SW480 (cell line): ENCODE results near the gene FBXW8.

ENCODE experiments used
- DNase-seq: peaks from one replicate; pipeline ENCODE4 v3.0.0-alpha.2; 2016; ENCODE audit warnings: low spot score

FBXW8 gene

GRCh38 chr12:116887244-116887643 lies 23.5 kb upstream of the FBXW8 start:
- no peak for DNase-seq

DNA sequence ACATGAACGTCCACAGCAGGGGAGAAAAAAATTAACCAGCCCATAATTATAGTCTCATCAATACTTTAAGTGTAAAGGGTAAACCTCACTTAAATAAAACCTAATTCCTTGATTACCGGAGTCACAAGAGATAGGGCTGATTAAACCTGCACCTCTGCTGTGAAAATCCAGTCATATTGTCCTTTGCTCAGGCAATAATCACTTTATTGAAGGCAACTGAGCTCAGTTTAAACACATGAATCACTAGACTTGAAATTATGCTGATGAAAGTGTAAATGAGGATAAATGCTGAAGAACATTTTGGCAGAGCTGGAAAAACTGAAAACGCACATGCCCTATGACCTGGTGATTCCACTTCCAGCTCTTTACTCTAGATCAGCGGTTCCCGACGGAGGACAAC lies 22.9 kb upstream of the FBXW8 start:
- DNase-seq, result no peak

- no peak for DNase-seq
Observed at GRCh38 chr12:116890330-116890729, 20.4 kb upstream of the FBXW8 start.

DNA sequence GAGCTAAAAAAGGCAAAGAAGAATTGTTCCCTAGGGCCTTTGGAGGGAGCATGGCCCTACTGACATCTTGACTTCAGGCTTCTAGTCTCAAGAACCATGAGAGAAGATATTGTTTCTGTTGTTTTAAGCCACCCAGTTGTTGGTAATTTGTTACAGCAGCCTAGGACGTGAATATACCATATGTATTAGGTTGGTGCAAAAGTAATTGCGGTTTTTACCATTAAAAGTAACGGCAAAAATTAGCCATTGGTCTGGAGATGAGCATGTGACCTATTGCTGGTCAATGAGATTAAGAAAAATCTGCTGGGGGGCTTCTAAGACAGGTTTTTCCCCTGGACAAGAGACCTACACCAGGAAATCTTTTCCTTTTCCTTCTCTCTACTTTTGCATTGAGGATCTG lies 19.7 kb upstream of the FBXW8 start:
- no peak for DNase-seq

DNA sequence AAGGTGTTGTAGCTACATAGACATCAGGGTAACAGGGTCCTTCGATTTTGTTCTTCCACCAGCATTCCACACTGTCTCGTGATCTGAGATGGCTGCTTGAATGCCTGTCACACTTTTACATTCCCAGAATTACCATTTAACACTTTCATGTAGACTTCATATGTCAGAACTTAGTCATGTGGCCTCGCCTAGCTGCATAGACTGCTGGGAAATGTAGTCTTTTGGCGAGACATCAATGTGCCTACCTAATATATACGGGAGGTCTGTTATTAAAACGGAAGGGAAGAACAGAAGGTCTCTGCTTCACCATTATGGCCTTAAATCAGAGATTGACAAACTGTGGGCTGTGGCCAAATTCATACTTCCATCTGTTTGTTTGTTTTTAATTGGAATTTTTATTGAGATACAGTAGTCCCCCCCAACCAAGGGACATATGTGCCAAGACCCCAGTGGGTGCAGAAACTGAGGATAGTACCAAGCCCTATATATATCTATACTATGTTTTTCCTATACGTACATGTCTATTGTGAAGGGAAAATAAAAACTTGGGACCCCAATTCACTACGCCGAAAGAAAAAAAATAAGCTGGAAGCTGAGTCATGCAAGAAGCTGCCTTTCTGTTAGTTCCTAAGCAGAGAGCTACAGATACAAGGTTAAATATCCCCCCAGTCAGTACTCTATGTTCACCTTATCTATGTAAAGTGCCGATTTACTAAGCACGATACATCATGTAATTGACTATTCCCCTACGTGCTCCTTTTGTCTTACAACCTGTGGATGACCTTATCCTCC lies 18.2 kb upstream of the FBXW8 start:
- peak; percentile 44 for DNase-seq

DNA sequence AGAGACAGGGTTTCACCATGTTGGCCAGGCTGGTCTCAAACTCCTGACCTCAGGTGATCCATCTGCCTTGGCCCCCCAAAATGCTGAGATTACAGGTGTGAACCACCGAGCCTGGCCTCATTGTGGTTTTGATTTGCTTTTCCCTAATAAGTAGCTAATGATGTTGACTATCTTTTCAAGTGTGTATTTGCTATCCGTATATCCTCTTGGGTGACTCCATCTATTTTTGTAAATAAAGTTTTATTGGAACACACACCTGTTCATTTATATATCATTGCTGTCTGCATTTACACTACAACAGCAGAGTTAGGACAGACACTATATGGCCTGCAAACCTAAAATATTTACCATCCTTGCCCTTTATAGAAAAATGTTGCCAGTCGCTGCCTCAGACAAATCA lies 15.8 kb upstream of the FBXW8 start:
- no peak for DNase-seq

DNA sequence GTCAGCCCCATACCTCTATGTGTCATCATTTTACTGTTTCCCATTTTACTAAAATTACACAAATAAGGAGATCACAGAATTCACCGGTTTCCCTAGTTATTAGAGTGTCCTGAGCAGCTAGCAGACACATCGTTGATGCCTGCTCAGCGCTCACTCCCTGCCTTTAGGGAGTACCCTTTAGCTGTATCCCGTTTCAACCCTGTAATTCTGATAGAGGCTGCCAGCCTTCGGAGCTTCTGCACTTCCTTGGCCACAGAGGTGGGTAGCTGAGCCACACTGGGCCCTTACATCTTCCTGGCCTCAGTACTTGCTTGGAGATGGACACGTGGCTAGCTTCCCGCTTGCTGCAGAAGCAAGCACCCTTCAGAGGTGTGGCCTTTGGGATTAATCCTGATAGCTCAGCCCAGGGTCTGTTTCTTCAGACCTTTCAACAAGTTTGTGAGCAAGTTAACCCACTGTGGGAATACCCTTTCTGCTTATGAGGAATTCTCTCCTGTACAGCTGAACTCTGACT lies 14.3 kb upstream of the FBXW8 start:
- no peak for DNase-seq

- no peak for DNase-seq
Observed at GRCh38 chr12:116897476-116897875, 13.3 kb upstream of the FBXW8 start.

DNA sequence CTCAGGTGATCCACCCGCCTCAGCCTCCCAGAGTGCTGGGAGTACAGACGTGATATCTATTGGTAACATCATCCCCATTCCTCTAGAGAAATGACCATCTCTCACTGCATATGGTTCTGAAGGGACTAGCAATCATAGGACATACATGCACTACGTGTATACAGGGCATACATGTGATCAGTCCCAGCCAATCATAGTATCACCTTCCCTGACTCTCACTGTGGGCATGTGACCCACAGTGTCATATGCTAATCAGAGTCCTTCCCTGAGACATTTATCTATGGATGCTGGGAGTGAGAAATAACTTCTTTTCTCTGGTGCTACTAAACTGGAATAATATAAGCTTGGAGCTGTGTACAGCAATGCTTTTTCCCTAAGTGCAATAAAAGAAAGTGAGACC lies 12.1 kb upstream of the FBXW8 start:
- no peak for DNase-seq

DNA sequence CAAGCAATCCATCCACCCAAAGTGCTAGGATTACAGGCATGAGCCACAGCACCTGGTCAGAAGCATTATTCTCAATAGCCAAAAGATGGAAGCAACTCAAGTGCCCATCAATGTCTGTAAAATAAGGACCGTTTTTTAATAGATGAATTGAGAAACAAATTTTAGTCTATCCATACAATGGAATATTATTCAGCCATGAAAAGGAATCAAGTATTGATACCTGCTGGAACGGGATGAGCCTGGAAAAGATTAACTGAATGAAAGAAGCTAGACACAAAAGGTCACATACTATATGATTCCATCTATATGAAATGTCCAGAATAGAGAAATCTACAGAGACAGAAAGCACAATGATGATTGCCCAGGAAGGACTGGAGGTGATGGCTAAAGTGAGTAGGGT lies 9.1 kb upstream of the FBXW8 start:
- DNase-seq, result no peak

DNA sequence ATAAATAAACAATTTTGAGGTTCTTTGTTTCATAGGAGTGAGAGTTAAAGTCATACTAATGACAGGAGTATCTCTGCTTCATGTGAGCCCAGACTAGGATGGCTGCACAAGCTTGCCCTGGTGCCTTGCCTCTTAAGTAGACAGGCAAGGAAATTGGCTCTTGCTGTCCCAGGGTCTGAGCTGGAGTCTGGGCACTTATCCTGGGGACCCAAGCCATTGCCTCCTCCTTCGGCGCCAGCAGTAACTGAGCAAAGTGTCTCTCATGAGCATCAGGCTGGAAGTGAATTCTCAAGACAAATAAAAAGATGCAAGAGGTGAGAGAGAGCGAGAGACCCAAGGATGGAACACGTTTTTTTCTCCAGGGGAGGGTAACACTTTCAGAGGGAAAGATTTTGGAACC lies 6.9 kb upstream of the FBXW8 start:
- no peak for DNase-seq

GRCh38 chr12:116906285-116906684 lies 4.5 kb upstream of the FBXW8 start:
- no peak for DNase-seq

DNA sequence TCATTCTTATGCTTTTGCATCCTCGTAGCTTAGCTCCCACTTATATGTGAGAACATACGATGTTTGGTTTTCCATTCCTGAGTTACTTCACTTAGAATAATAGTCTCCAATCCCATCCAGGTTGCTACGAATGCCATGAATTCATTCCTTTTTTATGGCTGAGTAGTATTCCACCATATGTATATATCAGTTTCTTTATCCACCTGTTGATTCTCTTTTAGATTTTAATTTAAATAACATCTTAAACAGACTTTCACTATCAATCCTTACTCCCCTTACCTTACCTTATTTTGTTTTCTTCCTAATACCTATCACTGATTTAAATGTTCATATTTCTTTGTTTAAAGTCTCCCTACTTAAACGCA lies 488 bp upstream of the FBXW8 start:
- no peak for DNase-seq

DNA sequence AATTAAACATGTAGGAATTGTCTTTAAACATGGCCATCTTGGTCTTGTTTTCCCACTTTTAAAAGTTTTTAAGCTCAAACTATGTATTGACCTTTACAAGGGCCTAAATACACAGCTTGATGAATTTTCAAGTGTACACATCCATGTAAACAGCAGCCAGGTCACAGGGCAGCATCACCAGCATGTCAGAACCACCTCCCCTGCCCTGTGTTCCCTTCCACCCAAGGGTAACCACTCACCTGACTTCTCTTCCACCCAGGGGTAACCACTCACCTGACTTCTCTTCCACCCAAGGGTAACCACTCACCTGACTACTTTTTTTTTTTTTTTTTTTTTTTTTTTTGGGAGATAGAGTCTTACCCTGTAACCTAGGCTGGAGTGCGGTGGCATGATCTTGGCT lies 4.6 kb downstream of the FBXW8 start:
- DNase-seq, result no peak

DNA sequence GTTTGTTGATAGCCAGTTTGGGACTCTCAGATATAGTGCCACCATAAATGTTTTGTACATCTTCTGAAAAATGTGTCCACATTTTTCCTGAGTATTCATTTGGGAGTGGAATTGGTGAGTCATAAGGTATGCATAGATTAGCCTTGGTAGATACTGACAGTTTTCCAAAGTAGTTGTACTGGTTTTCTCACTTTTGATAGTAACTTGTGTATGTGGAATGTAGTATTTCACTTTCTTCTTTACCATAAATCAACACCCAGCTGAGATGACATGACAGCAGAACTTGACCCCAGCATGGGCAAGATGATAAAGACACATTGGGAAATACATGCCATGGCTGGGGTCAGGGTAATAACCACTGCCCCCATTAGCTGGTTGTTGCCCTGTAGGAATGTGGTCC lies 5.4 kb downstream of the FBXW8 start:
- peak; percentile 46 for DNase-seq

GRCh38 chr12:116916714-116917114 lies 6.0 kb downstream of the FBXW8 start:
- DNase-seq, result peak; percentile 98

- DNase-seq, result no peak
Observed at GRCh38 chr12:116918464-116918863, 7.7 kb downstream of the FBXW8 start.

GRCh38 chr12:116919247-116919661 lies 8.5 kb downstream of the FBXW8 start:
- DNase-seq, result no peak

DNA sequence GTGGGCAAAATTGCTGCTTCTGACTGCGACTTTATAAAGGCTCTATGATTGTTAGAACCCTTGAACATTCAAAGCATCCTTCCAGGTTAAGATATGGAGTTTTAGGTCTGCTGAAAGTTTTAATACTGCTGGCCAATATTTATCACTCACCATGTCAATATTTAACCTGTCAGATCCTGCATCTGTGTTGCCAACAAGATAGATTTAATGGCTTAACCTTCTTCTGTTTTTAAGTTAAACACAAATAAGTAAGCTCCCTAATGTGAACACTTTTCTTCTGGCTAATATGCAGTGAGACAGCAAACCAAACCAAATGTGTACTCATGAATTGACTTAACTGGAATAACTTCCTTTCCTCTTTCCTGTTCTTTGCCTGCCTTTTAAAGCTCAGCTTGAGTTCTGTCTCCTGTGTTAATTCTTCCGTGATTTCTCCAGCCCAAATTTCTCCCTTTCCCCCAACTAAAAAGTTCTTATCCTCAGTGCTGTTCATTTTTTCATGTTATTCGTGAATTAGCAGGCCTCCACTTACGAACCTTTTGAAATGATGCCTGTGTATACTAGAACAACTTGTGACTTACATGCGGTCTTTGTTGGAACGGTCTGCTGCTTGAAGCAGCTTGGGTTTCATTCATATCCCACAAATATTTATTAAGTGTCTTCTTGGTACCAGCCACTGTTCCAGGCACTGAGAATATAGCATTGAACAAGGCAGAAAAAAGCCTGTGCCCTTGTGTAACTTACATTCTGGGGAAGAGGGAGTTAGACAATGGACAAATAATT lies 9.1 kb downstream of the FBXW8 start:
- no peak for DNase-seq

DNA sequence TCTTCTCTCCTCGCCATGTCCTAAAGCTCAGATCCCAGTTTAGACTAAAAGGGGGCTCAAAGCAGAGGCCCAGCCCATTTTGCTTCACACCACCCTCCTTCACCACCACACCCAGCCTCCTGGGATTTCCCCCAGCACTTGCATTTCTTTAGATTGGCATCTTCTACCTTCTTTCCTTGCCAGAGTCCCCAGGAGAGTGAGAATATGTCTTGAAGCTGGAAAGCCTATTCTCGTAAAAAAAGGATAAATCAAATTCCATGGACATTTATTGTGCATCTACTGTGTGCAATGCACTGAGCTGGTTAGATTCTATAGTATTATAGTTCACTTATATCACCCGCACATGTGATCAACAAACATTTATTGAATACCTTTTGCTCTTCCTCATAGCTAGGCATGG lies 10.2 kb downstream of the FBXW8 start:
- no peak for DNase-seq

DNA sequence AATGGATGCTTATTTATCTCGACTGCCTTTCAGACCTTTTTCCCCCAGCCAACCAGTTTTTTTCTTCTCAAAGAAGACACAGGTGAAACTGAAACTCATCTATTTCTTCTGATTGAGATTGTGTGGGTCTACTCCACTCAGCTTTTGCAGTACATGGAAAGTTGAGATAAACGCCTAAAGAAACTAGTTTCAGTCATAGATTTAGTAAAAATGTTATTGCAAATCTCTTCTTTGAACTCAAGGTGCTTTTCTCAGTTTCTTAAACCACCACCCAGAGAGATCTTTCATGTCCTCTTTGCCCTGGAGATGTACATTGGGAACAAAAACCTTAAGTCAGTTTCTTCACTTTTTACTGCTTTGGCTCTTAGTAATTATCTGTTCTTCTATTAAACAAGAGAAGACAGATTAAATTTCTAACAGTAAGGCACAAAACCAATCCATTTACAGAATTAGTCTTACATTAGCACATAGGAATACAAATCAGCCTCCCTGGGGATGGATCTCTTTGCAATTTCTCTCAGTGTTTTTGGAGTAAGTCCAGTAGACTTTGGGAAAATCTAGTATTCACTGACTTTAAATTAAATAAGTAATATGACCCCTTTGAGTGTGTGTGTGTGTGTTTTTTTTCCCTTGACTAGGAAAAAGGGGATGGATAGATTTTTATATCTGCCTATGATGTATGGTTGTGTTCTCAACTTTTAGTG lies 11.6 kb downstream of the FBXW8 start:
- DNase-seq, result no peak

GRCh38 chr12:116924558-116925453 lies 14.1 kb downstream of the FBXW8 start:
- DNase-seq, result peak; percentile 92
